Fibroblast of lung (primary cell): ENCODE data around the gene WNT3A. TPM values are rescaled to one million over a fixed set of nuclear protein-coding genes. Genes with fewer than 3 reads are reported as not detected.

Source experiments
- DNase-seq, 2 donors: peaks; one replicate each; pipeline versions ENCODE4 v3.0.0 to v3.0.0-alpha.2; 2010; ENCODE audit warnings: low read depth in 2 of 2
- H2AFZ ChIP-seq: 2 replicates; pipeline ENCODE4 v1.5.1; 2012; ENCODE audit warnings: low read length, control low read depth, inconsistent platforms
- H3K27ac ChIP-seq: 2 replicates; pipeline ENCODE4 v1.5.1; 2011; ENCODE audit warnings: low read length, control low read depth; ENCODE audit not compliant: insufficient read depth
- H3K27me3 ChIP-seq: 2 replicates; pipeline ENCODE4 v1.5.1; 2011; ENCODE audit warnings: mild to moderate bottlenecking, low read length; ENCODE audit not compliant: control insufficient read depth, insufficient read depth
- H3K36me3 ChIP-seq: 2 replicates; pipeline ENCODE4 v1.5.1; 2011; ENCODE audit warnings: low read length; ENCODE audit not compliant: control insufficient read depth, insufficient read depth
- H3K4me1 ChIP-seq: 2 replicates; pipeline ENCODE4 v1.5.1; 2011; ENCODE audit warnings: low read length; ENCODE audit not compliant: control insufficient read depth, insufficient read depth; ENCODE audit errors: extremely low read depth
- H3K4me2 ChIP-seq: 2 replicates; pipeline ENCODE4 v1.5.1; 2011; ENCODE audit warnings: low read length, control low read depth; ENCODE audit not compliant: insufficient read depth; ENCODE audit errors: extremely low read depth
- H3K4me3 ChIP-seq, 4 experiments: fragments of 200-600 bp in 1 of 4; sonication (generic) in 1 of 4; replicated peaks in 1 of 4; 2 replicates each; pipeline ENCODE4 v1.5.1; 2011 to 2016; ENCODE audit warnings: low read length in 4 of 4, low read depth in 3 of 4, mild to moderate bottlenecking in 3 of 4, control low read depth in 2 of 4, inconsistent platforms in 1 of 4, mixed read lengths in 1 of 4; ENCODE audit not compliant: insufficient read depth in 1 of 4; ENCODE audit errors: control extremely low read depth in 1 of 4
- H3K79me2 ChIP-seq: 2 replicates; pipeline ENCODE4 v1.5.1; 2012; ENCODE audit warnings: mild to moderate bottlenecking, low read length, inconsistent platforms; ENCODE audit not compliant: control insufficient read depth, insufficient read depth
- H3K9ac ChIP-seq: 2 replicates; pipeline ENCODE4 v1.5.1; 2011; ENCODE audit warnings: mild to moderate bottlenecking, low read length, control low read depth; ENCODE audit not compliant: insufficient read depth
- H3K9me3 ChIP-seq: 2 replicates; pipeline ENCODE4 v1.5.1; 2012; ENCODE audit warnings: low read depth, low read length; ENCODE audit not compliant: control insufficient read depth, insufficient read depth
- H4K20me1 ChIP-seq: 2 replicates; pipeline ENCODE4 v1.5.1; 2011; ENCODE audit warnings: low read length; ENCODE audit not compliant: control insufficient read depth, insufficient read depth; ENCODE audit errors: extremely low read depth
- EZH2 ChIP-seq: IDR thresholded peaks from 2 replicates; pipeline ENCODE4 v1.5.1; 2012; ENCODE audit warnings: low read length, control low read depth, mild to moderate bottlenecking; ENCODE audit errors: missing control alignments
- polyA plus RNA-seq, 2 donors: library from polyadenylated mRNA; depleted of rRNA in 1 of 2; stranded (reverse) in 1 of 2; unstranded in 1 of 2; fragments of >200 nt; gene quantifications; 2 replicates each; pipeline ENCODE4 v1.2.1, GENCODE V29; 2011 to 2012; ENCODE audit warnings: missing spikeins in 1 of 2
- total RNA-seq: library from RNA; depleted of rRNA; stranded (reverse); fragments of >200 nt; gene quantifications from 2 replicates; pipeline ENCODE4 v1.2.1, GENCODE V29; 2014
- TF ChIP-seq, protein P1 (sequence below), 2 donors: IDR thresholded peaks in 1 of 2; conservative IDR thresholded peaks in 1 of 2; 1 replicate in 1 of 2; 2 replicates in 1 of 2; pipeline ENCODE4 v1.5.1; 2011 to 2012; ENCODE audit warnings: low read length in 2 of 2, control low read depth in 1 of 2, inconsistent platforms in 1 of 2, low read depth in 1 of 2, mild to moderate bottlenecking in 1 of 2

Gene WNT3A
- total and polyA plus RNA-seq, 2 donors (not counting 1 experiment from before 2014, with no cell fraction given), result not detected

DNA sequence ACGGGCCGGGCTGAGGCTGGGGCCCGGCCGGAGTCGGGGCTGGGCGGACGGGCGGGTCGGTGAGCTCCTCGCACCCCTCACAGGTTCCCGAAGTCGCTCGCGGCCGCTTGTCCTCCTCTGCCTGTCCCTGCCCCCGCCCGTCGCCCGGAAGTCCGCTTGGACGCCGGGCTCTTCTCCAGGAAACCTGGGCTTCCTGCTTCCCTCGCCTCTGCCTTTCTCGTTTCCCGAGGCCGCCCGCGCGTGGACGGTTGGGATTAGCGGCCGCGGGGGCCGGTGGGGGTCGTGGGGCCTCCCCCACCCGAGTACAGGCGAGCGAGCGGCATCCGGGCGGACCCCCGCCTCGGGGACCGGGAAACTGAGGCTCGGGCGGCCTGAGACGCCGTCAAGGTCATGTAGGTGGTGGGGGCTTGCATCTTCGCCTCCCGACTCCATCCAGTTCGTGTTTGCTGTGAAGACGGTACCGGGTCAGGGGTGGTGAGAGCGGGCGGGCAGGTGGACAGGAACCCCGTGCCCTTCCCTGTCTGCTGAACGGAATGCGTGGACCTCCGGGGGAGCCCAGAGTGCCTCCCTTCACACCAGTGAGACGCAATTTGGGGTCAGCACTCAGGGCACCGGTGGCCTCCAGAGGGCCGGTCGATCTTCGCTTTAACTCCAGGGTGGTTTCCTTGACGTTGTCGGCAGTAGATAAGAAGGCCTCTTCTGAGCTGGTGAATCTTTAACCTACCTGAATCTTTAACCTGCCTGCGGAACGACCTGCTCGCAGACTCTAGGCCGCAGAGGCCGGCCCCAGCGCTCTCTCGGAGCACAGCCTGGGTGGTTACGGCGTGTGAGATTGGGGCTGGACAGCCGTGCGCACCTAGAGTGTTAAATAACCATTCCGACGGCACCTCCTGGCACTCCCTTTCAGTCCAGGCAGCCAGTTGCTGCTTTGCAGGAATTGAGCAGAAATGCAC, 76.4 kb downstream of the WNT3A start:
- Histone ChIP-seq H3K4me2 (peak overlapping the region; percentile 73), H3K36me3 (peaks cover 1% of the 10 kb centered on the region), H4K20me1 (peaks cover 14% of the 10 kb centered on the region), H3K4me3 (peak overlapping the region; percentile 77 to 99 (median 98)), H2AFZ (no peak overlapping the region), H3K9me3 (no peaks in the 10 kb centered on the region), H3K4me1 (peaks cover 21% of the 10 kb centered on the region), H3K27me3 (no peaks in the 10 kb centered on the region), H3K27ac (peak overlapping the region; percentile 96), H3K9ac (peak overlapping the region; percentile 99), H3K79me2 (peaks cover 72% of the 10 kb centered on the region)
- TF ChIP-seq, protein P1, sequence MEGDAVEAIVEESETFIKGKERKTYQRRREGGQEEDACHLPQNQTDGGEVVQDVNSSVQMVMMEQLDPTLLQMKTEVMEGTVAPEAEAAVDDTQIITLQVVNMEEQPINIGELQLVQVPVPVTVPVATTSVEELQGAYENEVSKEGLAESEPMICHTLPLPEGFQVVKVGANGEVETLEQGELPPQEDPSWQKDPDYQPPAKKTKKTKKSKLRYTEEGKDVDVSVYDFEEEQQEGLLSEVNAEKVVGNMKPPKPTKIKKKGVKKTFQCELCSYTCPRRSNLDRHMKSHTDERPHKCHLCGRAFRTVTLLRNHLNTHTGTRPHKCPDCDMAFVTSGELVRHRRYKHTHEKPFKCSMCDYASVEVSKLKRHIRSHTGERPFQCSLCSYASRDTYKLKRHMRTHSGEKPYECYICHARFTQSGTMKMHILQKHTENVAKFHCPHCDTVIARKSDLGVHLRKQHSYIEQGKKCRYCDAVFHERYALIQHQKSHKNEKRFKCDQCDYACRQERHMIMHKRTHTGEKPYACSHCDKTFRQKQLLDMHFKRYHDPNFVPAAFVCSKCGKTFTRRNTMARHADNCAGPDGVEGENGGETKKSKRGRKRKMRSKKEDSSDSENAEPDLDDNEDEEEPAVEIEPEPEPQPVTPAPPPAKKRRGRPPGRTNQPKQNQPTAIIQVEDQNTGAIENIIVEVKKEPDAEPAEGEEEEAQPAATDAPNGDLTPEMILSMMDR (conservative IDR thresholded peaks at IDR 0.05 in 1 of 2, IDR thresholded peaks at IDR 0.05 in 1 of 2; ENCODE audit: low read depth in 1 of 2, low read length in 2 of 2), result no peak
- no peak for TF ChIP-seq EZH2
- DNase-seq, result peak; percentile 40 to 44

DNA sequence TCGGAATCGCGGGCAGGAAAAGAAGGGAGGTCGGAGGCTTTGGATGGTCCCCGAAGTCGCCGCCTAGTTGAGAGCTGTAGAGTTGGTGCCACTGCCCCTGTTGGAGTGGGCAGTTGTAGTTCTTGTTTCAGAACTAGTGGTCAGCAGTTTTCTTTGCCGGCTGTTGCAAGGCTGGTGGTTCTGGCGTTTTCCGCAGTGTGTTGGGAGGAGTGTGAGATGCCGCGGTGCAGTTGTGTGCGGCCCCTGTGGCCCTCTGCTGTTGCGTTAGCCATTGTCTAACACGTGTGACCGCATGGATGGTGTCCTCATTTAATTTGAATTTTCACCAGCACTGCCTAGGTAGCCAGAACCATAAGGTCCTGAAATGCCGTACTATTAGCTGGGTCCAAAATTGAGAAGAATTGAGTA, 77.1 kb downstream of the WNT3A start:
- H3K4me1 ChIP-seq, result peaks cover 21% of the 10 kb centered on the region
- DNase-seq, result peak; percentile 23 to 25

DNA sequence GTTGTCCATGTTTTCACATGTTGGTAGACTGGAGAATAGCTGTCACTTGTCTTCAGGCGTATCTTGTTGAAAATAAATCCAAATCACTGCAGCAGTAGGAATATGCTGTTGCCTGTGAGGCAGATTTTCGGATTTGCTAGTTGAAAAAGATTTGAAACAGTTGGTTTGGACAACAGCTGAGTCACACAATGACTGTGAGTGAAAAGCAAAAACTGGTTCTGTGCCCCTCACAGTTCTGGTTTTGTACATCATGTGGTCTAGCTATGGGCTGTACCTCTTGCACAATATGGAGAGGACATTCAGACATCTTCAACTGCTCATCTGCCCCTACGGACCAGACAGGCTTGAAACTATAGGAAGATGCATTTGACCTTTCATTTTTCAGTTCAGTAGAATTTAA, 77.5 kb downstream of the WNT3A start:
- H3K27ac ChIP-seq, result peak overlapping the region; percentile 96
- peaks cover 21% of the 10 kb centered on the region for H3K4me1 ChIP-seq
- TF ChIP-seq, protein P1 (conservative IDR thresholded peaks at IDR 0.05 in 1 of 2, IDR thresholded peaks at IDR 0.05 in 1 of 2; ENCODE audit: low read depth in 1 of 2, low read length in 2 of 2), result no peak
- no peak for TF ChIP-seq EZH2
- H3K27me3 ChIP-seq, result no peaks in the 10 kb centered on the region
- peaks cover 84% of the 10 kb centered on the region for H3K79me2 ChIP-seq
- DNase-seq, result peak; percentile 59 to 81
- H3K4me3 ChIP-seq, result peak overlapping the region; percentile 77 to 99 (median 98)
- no peak overlapping the region for H2AFZ ChIP-seq
- H3K36me3 ChIP-seq, result peaks cover 7% of the 10 kb centered on the region
- no peaks in the 10 kb centered on the region for H3K9me3 ChIP-seq
- peak overlapping the region; percentile 99 for H3K9ac ChIP-seq
- H3K4me2 ChIP-seq, result peak overlapping the region; percentile 73
- peaks cover 18% of the 10 kb centered on the region for H4K20me1 ChIP-seq

More for the DNA sequence above, 77.1 kb downstream of the WNT3A start:
- H3K79me2 ChIP-seq, result peaks cover 79% of the 10 kb centered on the region
- H3K4me3 ChIP-seq, result peak overlapping the region; percentile 77 to 99 (median 98)
- no peaks in the 10 kb centered on the region for H3K9me3 ChIP-seq
- H3K36me3 ChIP-seq, result peaks cover 6% of the 10 kb centered on the region
- H3K27ac ChIP-seq, result peak overlapping the region; percentile 96
- peak overlapping the region; percentile 73 for H3K4me2 ChIP-seq
- no peaks in the 10 kb centered on the region for H3K27me3 ChIP-seq
- H2AFZ ChIP-seq, result no peak overlapping the region
- TF ChIP-seq EZH2, result no peak
- TF ChIP-seq, protein P1 (conservative IDR thresholded peaks at IDR 0.05 in 1 of 2, IDR thresholded peaks at IDR 0.05 in 1 of 2; ENCODE audit: low read depth in 1 of 2, low read length in 2 of 2), result no peak
- peak overlapping the region; percentile 99 for H3K9ac ChIP-seq
- peaks cover 18% of the 10 kb centered on the region for H4K20me1 ChIP-seq
